ENCODE measurements around the gene TBPL2.

DNA sequence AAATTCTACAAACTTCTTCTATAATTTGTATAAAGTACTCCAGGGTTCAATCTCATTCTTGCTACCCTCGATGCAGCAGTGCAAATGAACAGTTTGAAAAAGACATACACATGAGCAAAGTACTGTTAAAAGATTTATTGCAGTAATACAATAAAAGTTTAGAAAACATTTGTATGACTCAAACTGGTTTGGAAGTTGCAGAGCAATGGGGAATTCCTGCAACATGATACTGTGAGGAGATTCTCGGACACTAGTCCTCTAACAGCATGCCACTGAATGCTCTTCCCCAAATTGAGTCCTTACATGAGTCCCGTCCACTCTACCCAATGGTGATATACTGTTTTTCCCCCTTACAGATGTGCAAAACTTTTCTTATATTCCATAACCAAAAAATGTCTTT lies 74.1 kb downstream of the TBPL2 start:
- TF ChIP-seq, protein P1, sequence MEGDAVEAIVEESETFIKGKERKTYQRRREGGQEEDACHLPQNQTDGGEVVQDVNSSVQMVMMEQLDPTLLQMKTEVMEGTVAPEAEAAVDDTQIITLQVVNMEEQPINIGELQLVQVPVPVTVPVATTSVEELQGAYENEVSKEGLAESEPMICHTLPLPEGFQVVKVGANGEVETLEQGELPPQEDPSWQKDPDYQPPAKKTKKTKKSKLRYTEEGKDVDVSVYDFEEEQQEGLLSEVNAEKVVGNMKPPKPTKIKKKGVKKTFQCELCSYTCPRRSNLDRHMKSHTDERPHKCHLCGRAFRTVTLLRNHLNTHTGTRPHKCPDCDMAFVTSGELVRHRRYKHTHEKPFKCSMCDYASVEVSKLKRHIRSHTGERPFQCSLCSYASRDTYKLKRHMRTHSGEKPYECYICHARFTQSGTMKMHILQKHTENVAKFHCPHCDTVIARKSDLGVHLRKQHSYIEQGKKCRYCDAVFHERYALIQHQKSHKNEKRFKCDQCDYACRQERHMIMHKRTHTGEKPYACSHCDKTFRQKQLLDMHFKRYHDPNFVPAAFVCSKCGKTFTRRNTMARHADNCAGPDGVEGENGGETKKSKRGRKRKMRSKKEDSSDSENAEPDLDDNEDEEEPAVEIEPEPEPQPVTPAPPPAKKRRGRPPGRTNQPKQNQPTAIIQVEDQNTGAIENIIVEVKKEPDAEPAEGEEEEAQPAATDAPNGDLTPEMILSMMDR (IDR thresholded peaks at IDR 0.05; ENCODE audit: low read depth, low read length, missing input control): no peak
- no peak for TF ChIP-seq GABPA (IDR thresholded peaks at IDR 0.05 in 1 of 2, conservative IDR thresholded peaks at IDR 0.05 in 1 of 2)
- no peak for TF ChIP-seq SP1 (IDR thresholded peaks at IDR 0.05)
- no peak for TF ChIP-seq FOXA2 (IDR thresholded peaks at IDR 0.05)
